ENCODE measurements around the gene ZNF263. TPM values are rescaled to one million over a fixed set of nuclear protein-coding genes. Genes with fewer than 3 reads are reported as not detected.
"Not testable (repeated sequence)": the region's sequence is repeated elsewhere in the genome, so short reads cannot be mapped to it uniquely, and the experiment has no call there.

Gene ZNF263
- polyA plus RNA-seq, 4 donors = 11.0 to 45.3 (median 14.2) TPM

- WGBS, 3 donors = 74 to 79% (median 78%) methylated on average over 9 of the region's 9 CpGs
- Histone ChIP-seq H3K27me3 (ENCODE audit: control insufficient read depth in 3 of 3, insufficient read depth in 3 of 3, low read length in 3 of 3) (peaks cover 0 to 8% (median 0%) of the 10 kb centered on the region in 3 donors), H3K4me3 (ENCODE audit: low read depth in 1 of 3, low read length in 3 of 3) (no peak overlapping the region), H3K27ac (ENCODE audit: low read depth in 1 of 3, low read length in 2 of 3) (no peak overlapping the region), H3K9me3 (ENCODE audit: control insufficient read depth in 2 of 2, insufficient read depth in 1 of 2, low read depth in 1 of 2, low read length in 1 of 2) (no peaks in the 10 kb centered on the region), H3K4me1 (ENCODE audit: control insufficient read depth in 3 of 3, insufficient read depth in 2 of 3, low read depth in 1 of 3, low read length in 2 of 3) (no peaks in the 10 kb centered on the region), H3K36me3 (ENCODE audit: control insufficient read depth in 3 of 3, insufficient read depth in 2 of 3, low read depth in 1 of 3, low read length in 3 of 3) (no peaks in the 10 kb centered on the region)
- no peak for DNase-seq
- FAIRE-seq = no peak
Observed at GRCh38 chr16:3256866-3257465, 26.3 kb upstream of the ZNF263 start.

GRCh38 chr16:3259836-3260235, 23.5 kb upstream of the ZNF263 start:
- no peaks in the 10 kb centered on the region for H3K36me3 ChIP-seq (ENCODE audit: control insufficient read depth in 3 of 3, insufficient read depth in 2 of 3, low read depth in 1 of 3, low read length in 3 of 3)
- no peak overlapping the region for H3K27ac ChIP-seq (ENCODE audit: low read depth in 1 of 3, low read length in 2 of 3)
- H3K4me3 ChIP-seq (ENCODE audit: low read depth in 1 of 3, low read length in 3 of 3) = no peak overlapping the region
- FAIRE-seq (no peak), DNase-seq (no peak)
- peaks cover 0 to 2% (median 0%) of the 10 kb centered on the region in 3 donors for H3K4me1 ChIP-seq (ENCODE audit: control insufficient read depth in 3 of 3, insufficient read depth in 2 of 3, low read depth in 1 of 3, low read length in 2 of 3)
- WGBS, 3 donors = 83 to 88% (median 84%) methylated on average over 8 of the region's 8 CpGs
- H3K27me3 ChIP-seq (ENCODE audit: control insufficient read depth in 3 of 3, insufficient read depth in 3 of 3, low read length in 3 of 3) = peaks cover 0 to 6% (median 0%) of the 10 kb centered on the region in 3 donors
- peaks cover 0 to 3% of the 10 kb centered on the region in 2 donors for H3K9me3 ChIP-seq (ENCODE audit: control insufficient read depth in 2 of 2, insufficient read depth in 1 of 2, low read depth in 1 of 2, low read length in 1 of 2)

GRCh38 chr16:3262517-3262916, 20.8 kb upstream of the ZNF263 start:
- Histone ChIP-seq H3K27me3 (ENCODE audit: control insufficient read depth in 3 of 3, insufficient read depth in 3 of 3, low read length in 3 of 3) (peaks cover 0 to 2% (median 0%) of the 10 kb centered on the region in 3 donors), H3K36me3 (ENCODE audit: control insufficient read depth in 3 of 3, insufficient read depth in 2 of 3, low read depth in 1 of 3, low read length in 3 of 3) (no peaks in the 10 kb centered on the region), H3K4me3 (ENCODE audit: low read depth in 1 of 3, low read length in 3 of 3) (no peak overlapping the region), H3K27ac (ENCODE audit: low read depth in 1 of 3, low read length in 2 of 3) (peak overlapping the region in 1 of 3 donors; percentile 5), H3K9me3 (ENCODE audit: control insufficient read depth in 2 of 2, insufficient read depth in 1 of 2, low read depth in 1 of 2, low read length in 1 of 2) (peaks cover 0 to 15% of the 10 kb centered on the region in 2 donors), H3K4me1 (ENCODE audit: control insufficient read depth in 3 of 3, insufficient read depth in 2 of 3, low read depth in 1 of 3, low read length in 2 of 3) (peaks cover 0 to 4% (median 0%) of the 10 kb centered on the region in 3 donors)
- DNase-seq (no peak), FAIRE-seq (no peak)
- WGBS, 3 donors = 89 to 99% (median 94%) methylated on average over 4 of the region's 4 CpGs

GRCh38 chr16:3264137-3265036, 18.9 kb upstream of the ZNF263 start:
- Histone ChIP-seq H3K27me3 (ENCODE audit: control insufficient read depth in 3 of 3, insufficient read depth in 3 of 3, low read length in 3 of 3) (peaks cover 0 to under 1% (median 0%) of the 10 kb centered on the region in 3 donors), H3K27ac (ENCODE audit: low read depth in 1 of 3, low read length in 2 of 3) (peak overlapping the region; percentile 96 to 98 (median 97)), H3K4me3 (ENCODE audit: low read depth in 1 of 3, low read length in 3 of 3) (peak overlapping the region; percentile 76 to 92 (median 89)), H3K9me3 (ENCODE audit: control insufficient read depth in 2 of 2, insufficient read depth in 1 of 2, low read depth in 1 of 2, low read length in 1 of 2) (peaks cover 0 to 15% of the 10 kb centered on the region in 2 donors), H3K4me1 (ENCODE audit: control insufficient read depth in 3 of 3, insufficient read depth in 2 of 3, low read depth in 1 of 3, low read length in 2 of 3) (peaks cover 0 to 4% (median 0%) of the 10 kb centered on the region in 3 donors), H3K36me3 (ENCODE audit: control insufficient read depth in 3 of 3, insufficient read depth in 2 of 3, low read depth in 1 of 3, low read length in 3 of 3) (peaks cover 0 to 2% (median 0%) of the 10 kb centered on the region in 3 donors)
- FAIRE-seq (no peak), DNase-seq (peak; percentile 97 to 98)
- WGBS, 3 donors = 1% methylated on average over 67 to 77 of the region's 77 CpGs

- 70 to 87% (median 86%) methylated on average over 5 of the region's 5 CpGs for WGBS, 3 donors
- H3K36me3 ChIP-seq (ENCODE audit: control insufficient read depth in 3 of 3, insufficient read depth in 2 of 3, low read depth in 1 of 3, low read length in 3 of 3) = peaks cover 0 to 2% (median 0%) of the 10 kb centered on the region in 3 donors
- no peak overlapping the region for H3K4me3 ChIP-seq (ENCODE audit: low read depth in 1 of 3, low read length in 3 of 3)
- H3K27ac ChIP-seq (ENCODE audit: low read depth in 1 of 3, low read length in 2 of 3) = no peak overlapping the region
- peak; percentile 12 to 36 for DNase-seq
- H3K27me3 ChIP-seq (ENCODE audit: control insufficient read depth in 3 of 3, insufficient read depth in 3 of 3, low read length in 3 of 3) = no peaks in the 10 kb centered on the region
- peaks cover 0 to 18% of the 10 kb centered on the region in 2 donors for H3K9me3 ChIP-seq (ENCODE audit: control insufficient read depth in 2 of 2, insufficient read depth in 1 of 2, low read depth in 1 of 2, low read length in 1 of 2)
- peaks cover 0 to 4% (median 0%) of the 10 kb centered on the region in 3 donors for H3K4me1 ChIP-seq (ENCODE audit: control insufficient read depth in 3 of 3, insufficient read depth in 2 of 3, low read depth in 1 of 3, low read length in 2 of 3)
- FAIRE-seq = no peak
Observed at GRCh38 chr16:3266873-3267537, 16.3 kb upstream of the ZNF263 start.

GRCh38 chr16:3268294-3268693, 15.0 kb upstream of the ZNF263 start:
- DNase-seq (no peak), FAIRE-seq (no peak)
- 89 to 100% (median 90%) methylated on average over 1 of the region's 1 CpG for WGBS, 3 donors
- H3K4me1 ChIP-seq (ENCODE audit: control insufficient read depth in 3 of 3, insufficient read depth in 2 of 3, low read depth in 1 of 3, low read length in 2 of 3) = peaks cover 0 to 4% (median 0%) of the 10 kb centered on the region in 3 donors
- H3K9me3 ChIP-seq (ENCODE audit: control insufficient read depth in 2 of 2, insufficient read depth in 1 of 2, low read depth in 1 of 2, low read length in 1 of 2) = peaks cover 0 to 18% of the 10 kb centered on the region in 2 donors
- H3K27ac ChIP-seq (ENCODE audit: low read depth in 1 of 3, low read length in 2 of 3) = no peak overlapping the region
- H3K27me3 ChIP-seq (ENCODE audit: control insufficient read depth in 3 of 3, insufficient read depth in 3 of 3, low read length in 3 of 3) = no peaks in the 10 kb centered on the region
- H3K36me3 ChIP-seq (ENCODE audit: control insufficient read depth in 3 of 3, insufficient read depth in 2 of 3, low read depth in 1 of 3, low read length in 3 of 3) = peaks cover 0 to 2% (median 0%) of the 10 kb centered on the region in 3 donors
- no peak overlapping the region for H3K4me3 ChIP-seq (ENCODE audit: low read depth in 1 of 3, low read length in 3 of 3)

GRCh38 chr16:3270718-3271117, 12.6 kb upstream of the ZNF263 start:
- WGBS, 3 donors = 81 to 83% (median 83%) methylated on average over 4 to 5 of the region's 5 CpGs
- DNase-seq; H3K4me1 ChIP-seq (ENCODE audit: control insufficient read depth in 3 of 3, insufficient read depth in 2 of 3, low read depth in 1 of 3, low read length in 2 of 3); H3K27ac ChIP-seq (ENCODE audit: low read depth in 1 of 3, low read length in 2 of 3); H3K4me3 ChIP-seq (ENCODE audit: low read depth in 1 of 3, low read length in 3 of 3); H3K27me3 ChIP-seq (ENCODE audit: control insufficient read depth in 3 of 3, insufficient read depth in 3 of 3, low read length in 3 of 3); H3K36me3 ChIP-seq (ENCODE audit: control insufficient read depth in 3 of 3, insufficient read depth in 2 of 3, low read depth in 1 of 3, low read length in 3 of 3); FAIRE-seq; H3K9me3 ChIP-seq (ENCODE audit: control insufficient read depth in 2 of 2, insufficient read depth in 1 of 2, low read depth in 1 of 2, low read length in 1 of 2): not testable (repeated sequence)

GRCh38 chr16:3271281-3271680, 12.0 kb upstream of the ZNF263 start:
- not testable (repeated sequence) for H3K36me3 ChIP-seq (ENCODE audit: control insufficient read depth in 3 of 3, insufficient read depth in 2 of 3, low read depth in 1 of 3, low read length in 3 of 3); H3K4me3 ChIP-seq (ENCODE audit: low read depth in 1 of 3, low read length in 3 of 3); H3K4me1 ChIP-seq (ENCODE audit: control insufficient read depth in 3 of 3, insufficient read depth in 2 of 3, low read depth in 1 of 3, low read length in 2 of 3); H3K9me3 ChIP-seq (ENCODE audit: control insufficient read depth in 2 of 2, insufficient read depth in 1 of 2, low read depth in 1 of 2, low read length in 1 of 2); H3K27ac ChIP-seq (ENCODE audit: low read depth in 1 of 3, low read length in 2 of 3); FAIRE-seq; H3K27me3 ChIP-seq (ENCODE audit: control insufficient read depth in 3 of 3, insufficient read depth in 3 of 3, low read length in 3 of 3); DNase-seq
- 91 to 95% (median 93%) methylated on average over 20 to 22 of the region's 22 CpGs for WGBS, 3 donors
